Endodermal cell (in vitro differentiated cells): ENCODE results near the gene RBP7. TPM values are rescaled to one million over a fixed set of nuclear protein-coding genes. Genes with fewer than 3 reads are reported as not detected.
"Not testable (repeated sequence)": the region's sequence is repeated elsewhere in the genome, so short reads cannot be mapped to it uniquely, and the experiment has no call there.

ENCODE experiments used
- DNase-seq: peaks from one replicate; pipeline ENCODE4 v3.0.0-alpha.2; 2017
- H3K27ac ChIP-seq: 2 replicates; pipeline ENCODE4 v1.5.1; 2013; ENCODE audit warnings: mild to moderate bottlenecking, low read depth, low read length, moderate library complexity
- H3K27me3 ChIP-seq: 2 replicates; pipeline ENCODE4 v1.6.1; 2013; ENCODE audit warnings: mild to moderate bottlenecking, low read length, moderate library complexity; ENCODE audit not compliant: insufficient read depth, control insufficient read depth, poor library complexity, severe bottlenecking
- H3K36me3 ChIP-seq: 2 replicates; pipeline ENCODE4 v1.7.0; 2013; ENCODE audit warnings: mild to moderate bottlenecking, low read length, moderate library complexity; ENCODE audit not compliant: control insufficient read depth, insufficient read depth
- H3K4me1 ChIP-seq: one replicate; pipeline ENCODE4 v1.7.0; 2013; ENCODE audit warnings: low read length; ENCODE audit not compliant: control insufficient read depth, insufficient read depth
- H3K4me3 ChIP-seq: 2 replicates; pipeline ENCODE4 v1.5.1; 2013; ENCODE audit warnings: mild to moderate bottlenecking, low read length, moderate library complexity
- H3K9ac ChIP-seq: 2 replicates; pipeline ENCODE4 v1.6.1; 2013; ENCODE audit warnings: mild to moderate bottlenecking, low read length, moderate library complexity; ENCODE audit not compliant: poor library complexity, severe bottlenecking; ENCODE audit errors: extremely low read depth
- H3K9me3 ChIP-seq: 2 replicates; pipeline ENCODE4 v1.6.1; 2013; ENCODE audit warnings: mild to moderate bottlenecking, low read length, moderate library complexity; ENCODE audit not compliant: control insufficient read depth
- H3K27ac Mint-ChIP-seq: 2 replicates; pipeline ENCODE4 v1.8.0; 2020; ENCODE audit warnings: mixed read lengths
- H3K27me3 Mint-ChIP-seq: 2 replicates; pipeline ENCODE4 v1.8.0; 2021; ENCODE audit warnings: mild to moderate bottlenecking, mixed read lengths; ENCODE audit not compliant: insufficient read depth
- H3K36me3 Mint-ChIP-seq: 2 replicates; pipeline ENCODE4 v1.8.0; 2020; ENCODE audit warnings: low read depth, mixed read lengths
- H3K4me1 Mint-ChIP-seq: 2 replicates; pipeline ENCODE4 v1.8.0; 2020; ENCODE audit warnings: mixed read lengths
- H3K4me3 Mint-ChIP-seq: 2 replicates; pipeline ENCODE4 v1.8.0; 2020; ENCODE audit warnings: mild to moderate bottlenecking, moderate library complexity, mixed read lengths
- H3K9me3 Mint-ChIP-seq: 2 replicates; pipeline ENCODE4 v1.8.0; 2020; ENCODE audit warnings: mild to moderate bottlenecking, mixed read lengths
- WGBS, 2 experiments: methylation state at CpG; one replicate each; pipeline versions ENCODE4 v1.1.5 to v1.1.7; 2013; ENCODE audit warnings: missing lambda C conversion rate in 2 of 2, mixed read lengths in 1 of 2; ENCODE audit not compliant: insufficient coverage in 1 of 2, insufficient read length in 1 of 2; 5-methylcytosine and 5-hydroxymethylcytosine counted together
- total RNA-seq, 2 donors: library from RNA; stranded (reverse); fragmentation: NEBNext Ultra II Directional in 1 of 2; extraction: Animal tissue kit (Norgen Biotek cat#: 25700) in 1 of 2; gene quantifications; 2 replicates in 1 of 2; 3 replicates in 1 of 2; pipeline ENCODE4 v1.2.1, GENCODE V29; 2021
- TF ChIP-seq, protein P1 (sequence below): fragments of 200-600 bp; sonication (generic); conservative IDR thresholded peaks from 2 replicates; pipeline ENCODE4 v1.5.0; 2021; ENCODE audit warnings: antibody characterized with exemption, mild to moderate bottlenecking

The RBP7 gene
- total RNA-seq, 2 donors from 2014 or later = 0.77 to 2.6 TPM

DNA sequence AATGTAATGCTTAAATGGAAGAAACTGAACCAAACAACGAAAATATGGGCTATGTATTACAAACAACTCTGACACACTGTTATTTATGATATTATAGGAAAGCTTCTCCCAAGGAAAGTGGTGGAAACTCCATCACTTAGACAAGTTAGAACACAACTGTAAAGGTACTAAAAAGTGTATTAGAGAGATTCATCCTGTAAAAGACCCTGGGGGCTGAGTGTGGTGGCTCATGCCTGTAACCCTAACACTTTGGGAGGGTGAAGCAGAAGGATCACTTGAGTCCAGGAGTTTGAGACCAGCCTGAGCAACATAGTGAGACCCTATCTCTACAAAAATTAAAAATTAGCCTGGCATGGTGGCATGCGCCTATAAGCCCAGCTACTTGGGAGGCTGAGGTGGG, 28.3 kb downstream of the RBP7 start:
- DNase-seq = no peak
- Mint-ChIP-seq H3K9me3 (peaks cover 11% of the 10 kb centered on the region), H3K36me3 (peaks cover 3% of the 10 kb centered on the region), H3K27ac (no peak overlapping the region), H3K27me3 (no peaks in the 10 kb centered on the region), H3K4me1 (peaks cover 5% of the 10 kb centered on the region), H3K4me3 (no peak overlapping the region)
- Histone ChIP-seq H3K36me3 (no peaks in the 10 kb centered on the region), H3K4me1 (no peaks in the 10 kb centered on the region), H3K27ac (no peak overlapping the region), H3K9ac (no peak overlapping the region), H3K4me3 (no peak overlapping the region), H3K9me3 (no peaks in the 10 kb centered on the region), H3K27me3 (no peaks in the 10 kb centered on the region)
- TF ChIP-seq, protein P1, sequence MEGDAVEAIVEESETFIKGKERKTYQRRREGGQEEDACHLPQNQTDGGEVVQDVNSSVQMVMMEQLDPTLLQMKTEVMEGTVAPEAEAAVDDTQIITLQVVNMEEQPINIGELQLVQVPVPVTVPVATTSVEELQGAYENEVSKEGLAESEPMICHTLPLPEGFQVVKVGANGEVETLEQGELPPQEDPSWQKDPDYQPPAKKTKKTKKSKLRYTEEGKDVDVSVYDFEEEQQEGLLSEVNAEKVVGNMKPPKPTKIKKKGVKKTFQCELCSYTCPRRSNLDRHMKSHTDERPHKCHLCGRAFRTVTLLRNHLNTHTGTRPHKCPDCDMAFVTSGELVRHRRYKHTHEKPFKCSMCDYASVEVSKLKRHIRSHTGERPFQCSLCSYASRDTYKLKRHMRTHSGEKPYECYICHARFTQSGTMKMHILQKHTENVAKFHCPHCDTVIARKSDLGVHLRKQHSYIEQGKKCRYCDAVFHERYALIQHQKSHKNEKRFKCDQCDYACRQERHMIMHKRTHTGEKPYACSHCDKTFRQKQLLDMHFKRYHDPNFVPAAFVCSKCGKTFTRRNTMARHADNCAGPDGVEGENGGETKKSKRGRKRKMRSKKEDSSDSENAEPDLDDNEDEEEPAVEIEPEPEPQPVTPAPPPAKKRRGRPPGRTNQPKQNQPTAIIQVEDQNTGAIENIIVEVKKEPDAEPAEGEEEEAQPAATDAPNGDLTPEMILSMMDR = no peak
- 75% methylated on average over 2 of the region's 2 CpGs; no CpG with 5 or more reads in 1 of the 2 experiments for WGBS, 2 experiments

DNA sequence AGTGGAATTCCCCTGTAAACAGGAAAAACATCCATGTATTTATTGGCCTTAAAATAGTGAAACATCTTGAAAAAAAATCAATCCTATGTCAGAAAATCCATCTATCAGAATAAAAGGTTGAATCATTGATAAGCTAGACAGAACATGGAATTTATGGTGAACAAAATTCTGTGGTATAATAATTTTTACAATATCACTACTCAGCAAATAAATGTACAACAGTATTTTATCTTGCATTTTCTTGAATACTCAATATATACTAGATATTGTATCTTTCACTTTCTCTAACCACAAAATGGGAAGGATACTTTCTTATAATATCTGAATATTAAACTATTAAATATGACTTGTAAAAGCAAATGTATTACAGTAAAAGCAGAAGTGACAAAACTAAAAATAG, 30.0 kb downstream of the RBP7 start:
- no peaks in the 10 kb centered on the region for H3K27me3 Mint-ChIP-seq
- no peak overlapping the region for H3K27ac ChIP-seq
- peaks cover 5% of the 10 kb centered on the region for H3K4me1 Mint-ChIP-seq
- H3K27me3 ChIP-seq = no peaks in the 10 kb centered on the region
- no peak overlapping the region for H3K4me3 Mint-ChIP-seq
- H3K36me3 ChIP-seq = no peaks in the 10 kb centered on the region
- H3K9me3 ChIP-seq = no peaks in the 10 kb centered on the region
- no peak overlapping the region for H3K9ac ChIP-seq
- DNase-seq = no peak
- peaks cover 11% of the 10 kb centered on the region for H3K9me3 Mint-ChIP-seq
- peaks cover 3% of the 10 kb centered on the region for H3K36me3 Mint-ChIP-seq
- H3K27ac Mint-ChIP-seq = no peak overlapping the region
- TF ChIP-seq, protein P1 = no peak
- no peaks in the 10 kb centered on the region for H3K4me1 ChIP-seq
- no peak overlapping the region for H3K4me3 ChIP-seq

DNA sequence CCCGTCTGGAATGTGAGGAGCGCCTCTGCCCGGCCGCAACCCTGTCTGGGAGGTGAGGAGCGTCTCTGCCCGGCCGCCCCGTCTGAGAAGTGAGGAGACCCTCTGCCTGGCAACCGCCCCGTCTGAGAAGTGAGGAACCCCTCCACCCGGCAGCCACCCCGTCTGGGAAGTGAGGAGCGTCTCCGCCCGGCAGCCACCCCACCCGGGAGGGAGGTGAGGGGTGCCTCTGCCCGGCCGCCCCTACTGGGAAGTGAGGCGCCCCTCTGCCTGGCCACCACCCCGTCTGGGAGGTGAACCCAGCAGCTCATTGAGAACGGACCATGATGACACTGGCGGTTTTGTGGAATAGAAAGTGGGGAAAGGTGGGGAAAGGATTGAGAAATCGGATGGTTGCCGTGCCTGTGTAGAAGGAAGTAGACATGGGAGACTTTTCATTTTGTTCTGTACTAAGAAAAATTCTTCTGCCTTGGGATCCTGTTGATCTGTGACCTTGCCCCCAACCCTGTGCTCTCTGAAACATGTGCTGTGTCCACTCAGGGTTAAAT, 32.0 kb downstream of the RBP7 start:
- not testable (repeated sequence) for DNase-seq, H3K27me3 ChIP-seq, H3K9ac ChIP-seq, H3K36me3 Mint-ChIP-seq, H3K4me1 ChIP-seq, H3K27ac Mint-ChIP-seq, H3K4me3 ChIP-seq, H3K4me3 Mint-ChIP-seq, H3K4me1 Mint-ChIP-seq, H3K27me3 Mint-ChIP-seq, H3K9me3 ChIP-seq, H3K27ac ChIP-seq, H3K36me3 ChIP-seq
- peaks cover 11% of the 10 kb centered on the region for H3K9me3 Mint-ChIP-seq
- WGBS, 2 experiments = 96 to 100% methylated on average over 5 to 24 of the region's 24 CpGs

DNA sequence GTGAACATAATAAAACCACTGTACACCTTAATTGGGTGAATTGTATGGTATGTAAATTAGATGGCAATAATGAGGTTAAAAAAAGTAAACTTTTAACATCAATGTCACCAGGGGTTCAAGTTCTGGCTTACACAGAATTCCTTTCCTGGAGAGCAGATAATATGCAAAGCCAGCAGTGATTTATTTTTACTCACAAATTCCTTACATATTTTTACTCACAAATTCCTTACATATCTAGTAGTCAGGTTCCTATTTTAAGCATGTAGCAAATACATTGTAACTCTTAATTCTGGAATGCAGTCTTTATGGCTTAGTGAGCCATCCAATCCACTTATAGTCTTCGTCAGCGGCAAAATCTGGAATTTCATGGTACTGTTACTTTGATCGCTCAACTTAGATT, 34.4 kb downstream of the RBP7 start:
- peaks cover 5% of the 10 kb centered on the region for H3K36me3 ChIP-seq
- TF ChIP-seq, protein P1 = no peak
- no peaks in the 10 kb centered on the region for H3K27me3 ChIP-seq
- Mint-ChIP-seq H3K9me3 (peaks cover 12% of the 10 kb centered on the region), H3K27ac (no peak overlapping the region), H3K4me1 (peaks cover 16% of the 10 kb centered on the region), H3K4me3 (no peak overlapping the region), H3K27me3 (no peaks in the 10 kb centered on the region), H3K36me3 (peaks cover 10% of the 10 kb centered on the region)
- no peak overlapping the region for H3K9ac ChIP-seq
- WGBS, 2 experiments = 87% methylated on average over 2 of the region's 3 CpGs; no CpG with 5 or more reads in 1 of the 2 experiments
- no peak overlapping the region for H3K27ac ChIP-seq
- DNase-seq = no peak
- H3K4me1 ChIP-seq = no peaks in the 10 kb centered on the region
- H3K4me3 ChIP-seq = no peak overlapping the region
- no peaks in the 10 kb centered on the region for H3K9me3 ChIP-seq
